ENCODE measurements around the gene FAM78A. TPM values are rescaled to one million over a fixed set of nuclear protein-coding genes. Genes with fewer than 3 reads are reported as not detected.

The FAM78A gene
- total RNA-seq, 1 donor from 2014 or later, result 73.4 TPM

DNA sequence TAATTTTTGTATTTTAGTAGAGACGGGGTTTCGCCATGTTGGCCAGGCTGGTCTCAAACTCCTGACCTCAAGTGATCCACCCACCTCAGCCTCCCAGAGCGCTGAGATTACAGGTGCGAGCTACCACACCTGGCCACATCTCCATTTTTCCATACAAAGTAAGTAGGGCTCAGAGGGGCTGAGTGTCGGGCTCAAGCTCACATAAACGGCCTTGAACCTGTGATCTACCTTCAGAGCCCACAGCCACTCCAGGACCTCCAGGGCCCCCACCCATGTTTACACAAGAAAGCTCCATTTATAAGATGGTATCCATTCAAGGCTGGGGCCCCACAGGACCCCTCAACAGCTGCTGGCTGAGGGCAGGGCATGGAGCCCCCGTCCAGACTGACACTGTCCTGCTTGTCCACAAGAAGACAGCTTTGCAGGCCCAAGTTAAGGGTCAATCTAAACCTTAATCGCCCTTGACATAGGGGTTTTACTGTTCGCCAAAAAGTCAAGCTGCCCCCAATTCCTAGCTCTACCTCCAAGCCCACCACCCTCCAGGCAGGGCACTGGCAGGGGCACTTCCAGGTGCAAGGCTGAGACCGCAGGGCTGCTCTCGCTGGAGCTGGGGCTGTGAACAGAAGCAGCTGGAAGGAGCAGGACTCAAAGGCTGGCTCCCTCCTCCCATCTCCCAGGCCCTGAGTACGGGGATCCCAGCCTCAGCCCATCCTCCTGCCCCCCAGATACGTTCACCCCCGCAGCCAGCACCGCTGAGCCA is 18.9 kb downstream of the FAM78A start:
- Mint-ChIP-seq H3K27me3 (ENCODE audit: unreplicated experiment) (peaks cover 7% of the 10 kb centered on the region), H3K4me3 (ENCODE audit: unreplicated experiment) (no peak overlapping the region), H3K4me1 (ENCODE audit: unreplicated experiment) (peaks cover 20% of the 10 kb centered on the region), H3K36me3 (ENCODE audit: low read depth, unreplicated experiment) (peaks cover 17% of the 10 kb centered on the region), H3K9me3 (ENCODE audit: unreplicated experiment) (no peaks in the 10 kb centered on the region), H3K27ac (ENCODE audit: unreplicated experiment) (no peak overlapping the region)
- TF ChIP-seq, protein P1, sequence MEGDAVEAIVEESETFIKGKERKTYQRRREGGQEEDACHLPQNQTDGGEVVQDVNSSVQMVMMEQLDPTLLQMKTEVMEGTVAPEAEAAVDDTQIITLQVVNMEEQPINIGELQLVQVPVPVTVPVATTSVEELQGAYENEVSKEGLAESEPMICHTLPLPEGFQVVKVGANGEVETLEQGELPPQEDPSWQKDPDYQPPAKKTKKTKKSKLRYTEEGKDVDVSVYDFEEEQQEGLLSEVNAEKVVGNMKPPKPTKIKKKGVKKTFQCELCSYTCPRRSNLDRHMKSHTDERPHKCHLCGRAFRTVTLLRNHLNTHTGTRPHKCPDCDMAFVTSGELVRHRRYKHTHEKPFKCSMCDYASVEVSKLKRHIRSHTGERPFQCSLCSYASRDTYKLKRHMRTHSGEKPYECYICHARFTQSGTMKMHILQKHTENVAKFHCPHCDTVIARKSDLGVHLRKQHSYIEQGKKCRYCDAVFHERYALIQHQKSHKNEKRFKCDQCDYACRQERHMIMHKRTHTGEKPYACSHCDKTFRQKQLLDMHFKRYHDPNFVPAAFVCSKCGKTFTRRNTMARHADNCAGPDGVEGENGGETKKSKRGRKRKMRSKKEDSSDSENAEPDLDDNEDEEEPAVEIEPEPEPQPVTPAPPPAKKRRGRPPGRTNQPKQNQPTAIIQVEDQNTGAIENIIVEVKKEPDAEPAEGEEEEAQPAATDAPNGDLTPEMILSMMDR (IDR thresholded peaks at IDR 0.05; ENCODE audit: unreplicated experiment), result no peak
- no peak for DNase-seq (ENCODE audit: low spot score)

DNA sequence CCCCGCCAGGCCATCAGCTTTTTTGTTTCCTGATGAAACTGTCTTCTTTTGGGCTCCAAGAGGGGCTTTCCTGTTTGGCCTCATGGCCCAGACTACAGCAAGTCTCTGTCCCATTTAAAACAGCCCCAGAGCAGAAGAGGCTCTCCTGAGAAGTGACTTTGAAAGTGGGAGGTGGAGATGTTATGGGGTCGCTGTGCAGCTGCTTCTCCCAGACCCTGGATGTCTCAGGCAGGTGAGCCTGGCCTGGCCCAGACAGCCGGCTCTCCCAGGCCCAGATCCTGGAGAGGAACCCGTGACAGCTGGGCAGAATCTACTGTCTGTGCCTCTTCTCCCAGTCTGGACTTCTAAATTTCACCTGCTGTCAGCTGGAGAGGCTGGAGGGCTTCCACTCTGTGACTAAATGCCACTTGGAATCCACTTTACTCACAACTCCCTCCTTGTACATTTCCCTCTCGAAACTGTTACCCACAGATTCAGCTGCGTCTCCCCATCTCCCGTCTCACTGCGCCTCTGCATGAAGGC is 20.6 kb downstream of the FAM78A start:
- no peak for DNase-seq (ENCODE audit: low spot score)
- H3K27ac Mint-ChIP-seq (ENCODE audit: unreplicated experiment), result peak overlapping the region; percentile 77
- H3K9me3 Mint-ChIP-seq (ENCODE audit: unreplicated experiment), result no peaks in the 10 kb centered on the region
- H3K36me3 Mint-ChIP-seq (ENCODE audit: low read depth, unreplicated experiment), result peaks cover 10% of the 10 kb centered on the region
- peaks cover 20% of the 10 kb centered on the region for H3K4me1 Mint-ChIP-seq (ENCODE audit: unreplicated experiment)
- TF ChIP-seq, protein P1 (IDR thresholded peaks at IDR 0.05; ENCODE audit: unreplicated experiment), result no peak
- H3K4me3 Mint-ChIP-seq (ENCODE audit: unreplicated experiment), result peak overlapping the region; percentile 62
- peaks cover 7% of the 10 kb centered on the region for H3K27me3 Mint-ChIP-seq (ENCODE audit: unreplicated experiment)

DNA sequence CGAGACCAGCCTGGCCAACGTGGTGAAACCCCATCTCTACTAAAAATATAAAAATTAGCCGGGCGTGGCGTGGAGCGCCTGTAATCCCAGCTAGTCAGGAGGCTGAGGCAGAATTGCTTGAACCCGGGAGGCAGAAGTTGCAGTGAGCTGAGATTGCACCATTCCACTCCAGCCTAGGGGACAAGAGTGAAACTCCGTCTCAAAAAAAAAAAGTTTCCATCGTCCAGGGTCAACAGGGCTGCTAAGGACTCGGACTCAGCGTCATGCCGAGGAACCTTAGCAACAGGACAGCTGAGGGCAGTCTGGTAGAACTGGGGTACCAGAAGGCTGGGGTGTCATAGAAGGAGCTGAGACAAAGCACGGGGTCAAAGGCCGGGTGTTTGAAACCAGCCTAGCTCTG is 21.7 kb downstream of the FAM78A start:
- peaks cover 2% of the 10 kb centered on the region for H3K36me3 Mint-ChIP-seq (ENCODE audit: low read depth, unreplicated experiment)
- no peak overlapping the region for H3K4me3 Mint-ChIP-seq (ENCODE audit: unreplicated experiment)
- no peak overlapping the region for H3K27ac Mint-ChIP-seq (ENCODE audit: unreplicated experiment)

DNA sequence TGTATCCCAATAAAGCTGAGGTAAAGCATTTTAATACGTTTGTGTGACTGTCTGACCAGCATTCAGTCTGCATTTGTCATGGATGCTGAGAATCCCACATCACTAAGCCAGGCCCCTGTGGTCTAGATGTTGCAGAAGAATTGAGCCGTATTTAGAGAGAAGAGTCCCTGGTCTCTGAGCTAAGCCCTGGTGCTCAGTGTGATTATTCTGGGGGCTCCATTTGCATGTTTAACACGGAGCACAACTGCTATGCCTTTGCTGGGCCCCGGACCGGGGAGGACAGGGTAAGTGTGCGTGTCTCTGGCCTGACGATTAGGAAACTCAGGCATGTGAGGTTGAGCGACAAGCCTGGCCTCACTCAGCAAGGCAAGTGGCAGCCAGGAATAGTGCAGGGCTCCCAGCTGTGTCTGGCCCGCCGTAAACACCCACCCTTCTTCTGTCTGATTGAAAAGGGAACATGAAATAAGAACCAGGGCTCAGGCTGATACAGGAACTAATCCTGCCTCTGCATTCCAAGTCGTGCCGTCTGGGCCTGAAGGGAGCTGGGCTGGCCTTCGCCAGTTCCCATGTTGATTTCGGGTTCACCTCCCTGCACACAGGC is 22.3 kb downstream of the FAM78A start:
- Mint-ChIP-seq H3K4me1 (ENCODE audit: unreplicated experiment) (peaks cover 18% of the 10 kb centered on the region), H3K27ac (ENCODE audit: unreplicated experiment) (no peak overlapping the region)

More for the DNA sequence above, 21.7 kb downstream of the FAM78A start:
- no peak for DNase-seq (ENCODE audit: low spot score)
- H3K27me3 Mint-ChIP-seq (ENCODE audit: unreplicated experiment), result peaks cover 7% of the 10 kb centered on the region
- TF ChIP-seq, protein P1 (IDR thresholded peaks at IDR 0.05; ENCODE audit: unreplicated experiment), result no peak
- peaks cover 18% of the 10 kb centered on the region for H3K4me1 Mint-ChIP-seq (ENCODE audit: unreplicated experiment)
- no peaks in the 10 kb centered on the region for H3K9me3 Mint-ChIP-seq (ENCODE audit: unreplicated experiment)

More for the DNA sequence above, 22.3 kb downstream of the FAM78A start:
- Mint-ChIP-seq H3K4me3 (ENCODE audit: unreplicated experiment) (no peak overlapping the region), H3K36me3 (ENCODE audit: low read depth, unreplicated experiment) (no peaks in the 10 kb centered on the region), H3K27me3 (ENCODE audit: unreplicated experiment) (peaks cover 7% of the 10 kb centered on the region), H3K9me3 (ENCODE audit: unreplicated experiment) (no peaks in the 10 kb centered on the region)
- DNase-seq (ENCODE audit: low spot score), result no peak
- TF ChIP-seq, protein P1 (IDR thresholded peaks at IDR 0.05; ENCODE audit: unreplicated experiment), result no peak

Data from endothelial cell (in vitro differentiated cells).